HG02973 (cell line): ENCODE results near the gene TXNDC11.

Experiments
- ATAC-seq: cut with Tn5 transposase; IDR thresholded peaks from one replicate; pipeline ENCODE4 v1.9.1; 2021; ENCODE audit warnings: moderate library complexity; ENCODE audit not compliant: unreplicated experiment

Gene TXNDC11

DNA sequence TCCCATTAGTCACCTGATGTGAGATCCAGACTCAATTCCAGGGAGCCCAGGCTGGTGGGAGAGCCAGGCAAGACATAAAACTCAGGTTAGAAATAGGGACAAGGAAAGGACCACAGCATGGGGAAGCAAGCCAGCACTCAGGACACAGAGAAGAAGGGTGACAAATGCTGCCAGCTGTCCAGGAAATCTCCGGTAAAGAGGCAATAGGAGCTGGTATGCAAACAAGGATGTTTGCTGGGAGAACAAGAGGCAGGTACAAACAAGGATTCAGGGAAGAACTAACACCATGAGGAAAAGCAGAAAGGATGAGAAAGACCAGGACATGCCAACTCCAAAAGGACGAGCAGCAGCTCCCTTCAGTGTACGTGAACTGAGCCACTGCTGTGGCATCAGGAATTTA, 10.2 kb upstream of the TXNDC11 start:
- ATAC-seq: no peak

DNA sequence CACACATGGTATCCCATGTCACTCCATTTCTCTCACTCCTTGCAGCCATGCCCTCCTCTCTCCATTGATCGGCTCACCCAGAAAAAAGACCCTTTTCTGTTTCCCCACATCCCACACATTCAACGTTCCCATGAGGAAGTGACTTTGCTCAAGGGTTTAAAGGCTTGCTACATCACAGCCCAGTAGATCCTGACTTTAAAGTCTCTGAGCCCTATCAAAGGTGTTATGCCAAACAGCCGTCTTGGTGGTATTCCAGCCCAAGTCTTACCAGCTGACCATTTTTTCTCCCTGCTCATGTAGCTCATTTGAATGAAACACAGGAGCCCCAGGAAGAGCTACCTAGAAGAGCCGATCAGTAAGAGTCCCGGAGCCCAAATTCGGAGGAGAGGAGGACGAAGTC, 7.4 kb upstream of the TXNDC11 start:
- ATAC-seq: no peak

GRCh38 chr16:11748404-11749254, 6.0 kb upstream of the TXNDC11 start:
- no peak for ATAC-seq

GRCh38 chr16:11747949-11748403, 5.3 kb upstream of the TXNDC11 start:
- ATAC-seq: no peak

GRCh38 chr16:11744075-11744470, 1.4 kb upstream of the TXNDC11 start:
- ATAC-seq: no peak

DNA sequence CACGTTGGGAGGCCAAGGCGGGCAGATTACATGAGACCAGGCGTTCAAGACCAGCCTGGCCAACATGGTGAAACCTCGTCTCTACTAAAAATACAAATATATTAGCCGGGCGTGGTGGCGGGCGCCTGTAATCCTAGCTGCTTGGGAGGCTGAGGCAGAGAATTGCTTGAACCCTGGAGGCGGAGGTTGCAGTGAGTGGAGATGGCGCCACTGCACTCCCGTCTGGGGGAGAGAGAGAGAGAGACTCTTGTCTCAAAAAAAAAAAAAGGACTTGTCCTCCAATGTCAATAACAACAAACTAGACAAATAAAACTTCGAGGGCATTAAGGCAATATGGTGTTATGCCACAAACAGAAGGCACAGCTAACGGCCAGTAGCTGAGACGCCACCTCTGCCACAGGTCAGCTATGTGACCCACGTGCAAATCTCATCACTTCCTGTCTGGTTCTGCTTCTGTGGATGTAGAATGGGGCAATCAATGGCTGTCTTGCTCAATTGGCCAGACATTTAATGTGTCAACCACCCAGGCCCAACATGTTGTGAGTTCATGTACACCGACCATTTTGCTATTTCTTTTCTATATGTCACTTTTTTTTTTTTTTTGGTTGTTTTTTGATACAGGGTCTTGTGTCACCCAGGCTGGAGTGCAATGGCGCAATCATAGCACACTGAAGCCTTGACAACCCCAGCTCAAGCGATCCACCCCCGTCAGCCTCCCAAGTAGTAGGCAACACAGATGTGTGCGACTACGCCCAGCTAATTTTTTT, 834 bp upstream of the TXNDC11 start:
- no peak for ATAC-seq

GRCh38 chr16:11742093-11742535, 543 bp downstream of the TXNDC11 start:
- peak; percentile 18 for ATAC-seq

GRCh38 chr16:11740567-11740966, 2.1 kb downstream of the TXNDC11 start:
- ATAC-seq: no peak

- no peak for ATAC-seq
These were observed 3.7 kb downstream of the TXNDC11 start for GRCh38 chr16:11738742-11739544.

GRCh38 chr16:11737713-11738112, 4.9 kb downstream of the TXNDC11 start:
- ATAC-seq: no peak

- no peak for ATAC-seq
These were observed 5.8 kb downstream of the TXNDC11 start for GRCh38 chr16:11736903-11737302.

- no peak for ATAC-seq
These were observed 6.9 kb downstream of the TXNDC11 start for GRCh38 chr16:11735787-11736186.

GRCh38 chr16:11734653-11735043, 8.0 kb downstream of the TXNDC11 start:
- no peak for ATAC-seq

GRCh38 chr16:11734025-11734652, 8.5 kb downstream of the TXNDC11 start:
- no peak for ATAC-seq

- no peak for ATAC-seq
These were observed 11.4 kb downstream of the TXNDC11 start for GRCh38 chr16:11731222-11731621.

DNA sequence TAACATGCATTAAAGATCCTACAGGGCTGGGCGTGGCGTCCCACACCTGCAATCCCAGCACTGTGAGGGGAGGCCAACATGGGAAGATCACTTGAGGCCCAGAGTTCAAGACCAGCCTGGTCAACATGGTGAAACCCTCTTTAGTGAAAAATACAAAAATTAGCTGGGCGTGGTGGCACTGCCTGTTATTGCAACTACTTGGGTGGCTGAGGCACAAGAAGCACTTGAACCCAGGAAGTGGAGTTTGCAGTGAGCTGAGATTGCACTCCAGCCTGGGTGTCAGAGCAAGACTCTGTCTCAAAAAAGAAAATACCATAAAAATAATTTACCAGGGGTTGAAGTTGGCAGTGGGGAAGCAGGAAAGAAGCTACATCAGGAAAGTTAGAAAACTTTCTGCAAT, 12.9 kb downstream of the TXNDC11 start:
- no peak for ATAC-seq

DNA sequence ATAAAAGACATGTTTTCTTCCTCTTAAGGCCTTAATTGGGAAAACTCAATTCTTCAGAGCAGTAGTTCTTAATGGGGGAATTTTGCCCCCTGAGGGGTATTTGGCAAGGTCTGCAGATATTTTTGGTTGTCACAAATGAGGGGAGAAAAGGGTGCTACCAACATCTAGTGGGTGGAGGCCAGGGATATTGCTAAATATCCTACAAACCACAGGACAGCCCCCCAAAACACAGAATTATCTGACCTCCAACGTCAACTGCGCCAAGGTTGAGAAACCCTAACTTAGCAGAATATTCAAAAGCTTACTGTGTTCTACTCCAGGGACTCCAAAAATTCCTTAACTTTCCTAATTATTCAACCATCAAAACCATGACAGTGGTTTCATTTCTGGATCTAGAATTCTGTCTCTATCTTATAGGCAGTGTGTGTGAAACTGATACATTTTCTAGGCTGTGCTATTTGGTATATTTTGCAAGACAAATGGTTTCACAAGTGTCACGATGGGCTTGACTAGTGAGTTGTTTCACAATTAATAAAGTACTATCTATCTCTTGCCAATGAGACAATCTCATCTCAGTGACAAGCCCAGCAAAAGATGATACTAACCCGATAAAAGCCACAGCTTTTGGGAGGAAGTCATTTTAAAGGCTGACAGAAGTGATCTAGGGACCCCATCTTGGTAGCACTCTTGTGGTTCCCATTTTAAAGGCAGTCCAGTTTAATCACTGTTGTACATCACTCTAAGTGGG, 14.7 kb downstream of the TXNDC11 start:
- ATAC-seq: peak; percentile 56

GRCh38 chr16:11726008-11726407, 16.6 kb downstream of the TXNDC11 start:
- no peak for ATAC-seq

DNA sequence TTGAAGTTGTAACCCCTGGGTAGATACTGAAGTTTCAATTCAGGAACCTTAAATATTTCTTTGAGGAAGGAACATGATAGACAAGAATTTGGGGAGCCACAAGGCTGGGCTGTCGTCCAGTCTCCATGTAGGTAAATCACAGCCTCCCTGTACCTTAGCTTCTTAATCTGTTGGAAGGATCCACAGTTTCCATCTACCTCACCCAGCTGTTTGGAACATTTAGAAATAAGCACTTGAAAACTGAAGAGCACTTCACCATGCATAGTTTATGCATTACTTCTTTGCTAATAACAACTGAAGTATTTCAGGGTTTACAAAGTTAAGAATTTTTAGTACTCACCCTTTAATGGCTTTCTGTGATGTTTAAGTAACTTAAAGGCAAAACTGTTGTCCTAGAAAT, 17.2 kb downstream of the TXNDC11 start:
- ATAC-seq: no peak

DNA sequence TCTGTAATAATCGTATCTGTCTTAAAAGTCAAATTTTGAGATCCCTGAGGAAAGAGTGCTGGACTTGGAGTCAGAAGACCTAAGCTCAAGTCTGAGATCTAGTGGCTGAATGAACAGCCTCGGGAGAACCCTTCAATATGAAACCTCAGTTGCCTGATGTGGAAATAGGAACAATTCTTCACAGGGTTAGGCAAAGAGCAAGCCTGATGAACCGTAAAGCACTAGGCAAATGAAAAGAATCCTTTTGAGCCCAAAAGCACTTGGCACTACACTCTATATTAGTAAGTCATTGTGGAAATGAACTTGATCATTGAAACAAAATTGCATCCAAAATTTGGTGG, 20.2 kb downstream of the TXNDC11 start:
- no peak for ATAC-seq
